ENCODE measurements around the gene SPRY4.

Gene SPRY4

GRCh38 chr5:142330026-142330425 is 5.2 kb upstream of the SPRY4 start:
- TF ChIP-seq POLR2A (IDR thresholded peaks at IDR 0.05; ENCODE audit: low read depth, low read length): no peak
- no peak for TF ChIP-seq POLR2AphosphoS5 (IDR thresholded peaks at IDR 0.05; ENCODE audit: low read depth, low read length)
- TF ChIP-seq TAF1 (IDR thresholded peaks at IDR 0.05; ENCODE audit: borderline replicate concordance, low read depth, low read length): no peak
- DNase-seq (ENCODE audit: insufficient read length): no peak

DNA sequence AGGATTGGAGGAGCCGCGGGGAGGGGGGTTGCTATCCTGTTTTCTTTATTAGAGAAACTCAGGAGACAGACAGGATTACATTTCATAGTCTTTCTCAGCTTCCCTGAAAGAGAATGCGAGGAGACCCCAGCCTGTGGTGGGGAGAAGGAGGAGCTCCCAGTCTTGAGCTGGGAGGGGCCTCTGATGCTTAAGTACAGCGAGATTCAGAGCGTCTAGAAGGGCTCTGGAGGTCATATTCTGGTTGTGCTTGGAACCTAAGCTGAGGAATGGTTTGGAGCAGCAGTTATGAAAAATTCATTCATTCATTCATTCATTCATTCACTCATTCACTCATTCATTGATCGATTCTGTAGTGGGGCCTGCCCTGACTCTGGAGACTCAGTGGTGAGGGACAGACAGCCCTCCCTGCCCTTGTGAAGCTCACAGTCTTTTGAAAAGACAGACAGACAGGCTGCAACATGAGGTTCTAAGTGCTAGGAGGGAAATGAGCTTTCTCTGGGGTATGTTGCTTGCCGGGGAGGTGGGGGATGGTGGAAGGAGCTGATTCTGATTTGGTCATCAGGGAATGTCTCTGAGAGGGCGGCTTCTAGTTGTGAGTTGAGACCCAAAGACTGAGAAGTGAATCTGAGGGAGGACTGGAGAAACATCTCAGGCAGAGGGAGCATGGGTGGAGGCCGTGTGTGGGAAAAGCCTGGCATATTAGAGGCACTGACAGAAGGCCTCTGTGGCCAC is 2.5 kb upstream of the SPRY4 start:
- FAIRE-seq (no peak), DNase-seq (ENCODE audit: insufficient read length) (no peak)
- no peak for TF ChIP-seq TAF1 (IDR thresholded peaks at IDR 0.05; ENCODE audit: borderline replicate concordance, low read depth, low read length)
- no peak for TF ChIP-seq POLR2A (IDR thresholded peaks at IDR 0.05; ENCODE audit: low read depth, low read length)
- TF ChIP-seq POLR2AphosphoS5 (IDR thresholded peaks at IDR 0.05; ENCODE audit: low read depth, low read length): no peak

More at GRCh38 chr5:142330026-142330425, 5.2 kb upstream of the SPRY4 start:
- FAIRE-seq: no peak

DNA sequence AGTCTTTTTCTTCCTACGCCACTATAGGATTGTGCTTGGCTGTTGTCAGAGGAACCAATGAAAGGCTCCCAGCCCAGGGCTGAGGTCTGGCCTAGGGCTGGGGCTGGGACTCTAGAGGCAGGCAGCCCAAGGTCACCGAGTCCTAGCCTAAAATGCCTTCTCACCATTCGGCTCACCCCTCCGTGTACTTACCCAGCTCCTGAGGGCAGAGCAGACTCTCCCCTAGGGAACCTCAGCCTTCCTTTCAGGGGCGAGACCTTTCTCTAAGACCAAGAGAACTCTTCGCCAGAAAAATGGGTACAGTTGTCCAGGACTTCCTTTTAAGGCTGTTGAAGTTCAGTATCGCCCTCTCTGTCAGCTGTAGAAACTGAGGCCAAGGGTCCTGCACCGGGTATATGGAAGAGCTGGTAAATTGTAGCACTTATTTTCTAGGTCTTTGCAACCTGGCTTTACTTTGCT is 1.7 kb upstream of the SPRY4 start:
- FAIRE-seq (no peak), DNase-seq (ENCODE audit: insufficient read length) (no peak)
- TF ChIP-seq POLR2AphosphoS5 (IDR thresholded peaks at IDR 0.05; ENCODE audit: low read depth, low read length): no peak

GRCh38 chr5:142325725-142326479 is 1.1 kb upstream of the SPRY4 start:
- DNase-seq (ENCODE audit: insufficient read length) (no peak), FAIRE-seq (no peak)
- TF ChIP-seq TAF1 (IDR thresholded peaks at IDR 0.05; ENCODE audit: borderline replicate concordance, low read depth, low read length) (no peak), POLR2A (IDR thresholded peaks at IDR 0.05; ENCODE audit: low read depth, low read length) (no peak), POLR2AphosphoS5 (IDR thresholded peaks at IDR 0.05; ENCODE audit: low read depth, low read length) (no peak)

DNA sequence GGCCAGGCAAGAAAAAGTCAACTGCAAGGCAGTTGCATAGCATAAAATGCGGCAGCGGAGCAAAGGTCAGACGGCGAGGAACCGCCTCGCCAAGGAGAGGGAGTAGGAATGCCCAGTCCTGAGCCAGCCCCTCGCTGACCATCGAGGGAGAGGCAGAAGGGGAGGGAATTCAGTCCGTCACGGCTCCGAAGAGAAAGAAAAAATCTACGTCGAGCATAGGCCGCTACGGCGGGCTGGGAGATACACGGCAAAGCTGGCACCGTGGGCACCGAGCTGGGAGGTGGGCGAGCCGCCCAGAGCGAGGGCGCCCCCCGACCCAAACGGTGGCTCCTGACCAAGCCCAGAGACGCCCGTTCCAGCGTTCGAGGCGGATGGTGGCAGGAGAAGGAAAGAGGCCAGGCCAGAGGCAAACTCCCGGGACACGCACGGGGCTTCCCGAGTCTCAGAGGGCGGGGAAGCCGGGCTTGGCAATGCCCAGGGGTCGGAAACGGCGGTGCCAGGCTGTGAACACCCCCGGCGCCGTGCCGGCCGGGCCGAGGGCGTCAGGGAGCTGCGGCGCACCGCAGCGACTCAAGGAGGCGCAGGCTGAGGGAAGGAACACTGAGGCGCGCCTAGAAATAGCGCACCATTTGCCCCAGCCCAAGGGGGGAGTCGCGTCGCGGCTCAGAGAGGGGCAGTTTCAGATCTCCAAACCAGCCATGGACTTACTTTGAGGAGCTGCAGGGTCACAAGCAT is 518 bp downstream of the SPRY4 start:
- FAIRE-seq (no peak), DNase-seq (ENCODE audit: insufficient read length) (no peak)
- no peak for TF ChIP-seq TAF1 (IDR thresholded peaks at IDR 0.05; ENCODE audit: borderline replicate concordance, low read depth, low read length)

- no peak for FAIRE-seq
- TF ChIP-seq POLR2AphosphoS5 (IDR thresholded peaks at IDR 0.05; ENCODE audit: low read depth, low read length): no peak
- TF ChIP-seq TAF1 (IDR thresholded peaks at IDR 0.05; ENCODE audit: borderline replicate concordance, low read depth, low read length): no peak
- no peak for TF ChIP-seq POLR2A (IDR thresholded peaks at IDR 0.05; ENCODE audit: low read depth, low read length)
- no peak for DNase-seq (ENCODE audit: insufficient read length)
Measured at GRCh38 chr5:142323480-142324135, 1.2 kb downstream of the SPRY4 start.

GRCh38 chr5:142322747-142323479 is 1.9 kb downstream of the SPRY4 start:
- no peak for TF ChIP-seq POLR2A (IDR thresholded peaks at IDR 0.05; ENCODE audit: low read depth, low read length)
- no peak for TF ChIP-seq POLR2AphosphoS5 (IDR thresholded peaks at IDR 0.05; ENCODE audit: low read depth, low read length)
- no peak for TF ChIP-seq TAF1 (IDR thresholded peaks at IDR 0.05; ENCODE audit: borderline replicate concordance, low read depth, low read length)
- FAIRE-seq: no peak
- no peak for DNase-seq (ENCODE audit: insufficient read length)

- TF ChIP-seq TAF1 (IDR thresholded peaks at IDR 0.05; ENCODE audit: borderline replicate concordance, low read depth, low read length) (no peak), POLR2AphosphoS5 (IDR thresholded peaks at IDR 0.05; ENCODE audit: low read depth, low read length) (no peak), POLR2A (IDR thresholded peaks at IDR 0.05; ENCODE audit: low read depth, low read length) (no peak)
- DNase-seq (ENCODE audit: insufficient read length) (no peak), FAIRE-seq (no peak)
Measured at GRCh38 chr5:142322403-142322746, 2.4 kb downstream of the SPRY4 start.

GRCh38 chr5:142320851-142321560 is 3.8 kb downstream of the SPRY4 start:
- DNase-seq (ENCODE audit: insufficient read length): no peak
- TF ChIP-seq TAF1 (IDR thresholded peaks at IDR 0.05; ENCODE audit: borderline replicate concordance, low read depth, low read length): no peak
- FAIRE-seq: no peak

DNA sequence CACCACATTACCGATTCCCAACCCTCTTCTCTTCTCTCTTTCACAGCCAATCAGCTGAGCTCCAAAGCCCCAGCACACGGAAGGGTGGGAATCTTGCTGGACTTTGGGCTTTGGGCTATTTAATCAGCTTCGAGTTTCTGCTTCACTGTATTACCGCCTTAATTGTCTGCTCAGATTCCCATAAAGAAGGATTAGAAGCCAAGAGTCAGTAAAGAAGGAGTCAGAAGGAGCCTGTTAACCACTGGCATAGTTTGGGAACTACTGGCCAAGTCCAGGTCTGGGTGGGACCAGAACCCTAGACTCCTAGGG is 4.4 kb downstream of the SPRY4 start:
- DNase-seq (ENCODE audit: insufficient read length): no peak
- no peak for FAIRE-seq
- TF ChIP-seq POLR2AphosphoS5 (IDR thresholded peaks at IDR 0.05; ENCODE audit: low read depth, low read length) (no peak), POLR2A (IDR thresholded peaks at IDR 0.05; ENCODE audit: low read depth, low read length) (no peak), TAF1 (IDR thresholded peaks at IDR 0.05; ENCODE audit: borderline replicate concordance, low read depth, low read length) (no peak)

Data from GM12892 (cell line).